Colonic mucosa (tissue), 4 donors: Measurements from ENCODE around the gene GALNS. TPM values are rescaled to one million over a fixed set of nuclear protein-coding genes. Genes with fewer than 3 reads are reported as not detected.

ENCODE experiments used
- DNase-seq: peaks from one replicate; pipeline ENCODE4 v3.0.0-alpha.2; 2020
- H3K27ac ChIP-seq: fragments of 200-600 bp; one replicate; pipeline ENCODE4 v1.8.0; 2021
- H3K27me3 ChIP-seq: fragments of 200-600 bp; one replicate; pipeline ENCODE4 v1.8.0; 2021
- H3K36me3 ChIP-seq: fragments of 200-600 bp; one replicate; pipeline ENCODE4 v1.8.0; 2021
- H3K4me1 ChIP-seq: fragments of 200-600 bp; one replicate; pipeline ENCODE4 v1.8.0; 2021; ENCODE audit warnings: mild to moderate bottlenecking
- H3K4me3 ChIP-seq: fragments of 200-600 bp; one replicate; pipeline ENCODE4 v1.8.0; 2021
- H3K9ac ChIP-seq, 2 donors: one replicate each; pipeline ENCODE4 v1.7.0; 2013; ENCODE audit warnings: control low read depth in 2 of 2, low read depth in 2 of 2, low read length in 2 of 2
- H3K9me3 ChIP-seq: fragments of 200-600 bp; one replicate; pipeline ENCODE4 v1.8.0; 2021
- CTCF ChIP-seq: fragments of 200-600 bp; IDR thresholded peaks from one replicate; pipeline ENCODE4 v1.8.0; 2022; ENCODE audit warnings: antibody characterized with exemption, mild to moderate bottlenecking
- intact Hi-C: fragments of 100-400 bp; cut with DNase I; formaldehyde crosslinking; loops from one replicate; pipeline ENCODE4 v1.14.1; 2022
- total RNA-seq, 2 donors: library from RNA; stranded (reverse); fragmentation: NEBNext Ultra II Directional in 1 of 2; extraction: Animal tissue kit (Norgen Biotek cat#: 25700) in 1 of 2; gene quantifications; one replicate each; pipeline ENCODE4 v1.2.1, GENCODE V29; 2021
- donor health status: healthy.
- donor health status: DM: no; HTN: no; CAD: no.
- donor health status: DM: no; HTN: no; CAD: no.

The GALNS gene
- total RNA-seq, 2 donors from 2014 or later: 22.8 to 44.5 TPM

- no peak overlapping the region for H3K9ac ChIP-seq
- no peaks in the 10 kb centered on the region for H3K4me1 ChIP-seq
- intact Hi-C loops: no loop called here
- no peaks in the 10 kb centered on the region for H3K9me3 ChIP-seq
- no peaks in the 10 kb centered on the region for H3K36me3 ChIP-seq
- no peak for TF ChIP-seq CTCF
- no peak overlapping the region for H3K4me3 ChIP-seq
- H3K27me3 ChIP-seq: no peaks in the 10 kb centered on the region
- DNase-seq: no peak
- no peak overlapping the region for H3K27ac ChIP-seq
Measured at GRCh38 chr16:88841521-88842307, 15.0 kb downstream of the GALNS start.

- intact Hi-C loops: no loop called here
- H3K9ac ChIP-seq: no peak overlapping the region
- no peaks in the 10 kb centered on the region for H3K4me1 ChIP-seq
- no peak for DNase-seq
- H3K27ac ChIP-seq: no peak overlapping the region
- no peak overlapping the region for H3K4me3 ChIP-seq
- TF ChIP-seq CTCF: no peak
- no peaks in the 10 kb centered on the region for H3K27me3 ChIP-seq
- no peaks in the 10 kb centered on the region for H3K36me3 ChIP-seq
- no peaks in the 10 kb centered on the region for H3K9me3 ChIP-seq
Measured at GRCh38 chr16:88840600-88841215, 16.0 kb downstream of the GALNS start.

- no peak overlapping the region for H3K9ac ChIP-seq
- intact Hi-C loops: no loop called here
- no peak overlapping the region for H3K27ac ChIP-seq
- TF ChIP-seq CTCF: no peak
- H3K4me3 ChIP-seq: no peak overlapping the region
- H3K4me1 ChIP-seq: no peaks in the 10 kb centered on the region
- no peaks in the 10 kb centered on the region for H3K9me3 ChIP-seq
- H3K27me3 ChIP-seq: no peaks in the 10 kb centered on the region
- no peak for DNase-seq
- H3K36me3 ChIP-seq: no peaks in the 10 kb centered on the region
Measured at GRCh38 chr16:88839745-88840599, 16.8 kb downstream of the GALNS start.

GRCh38 chr16:88839026-88839529, 17.7 kb downstream of the GALNS start:
- Histone ChIP-seq H3K36me3 (no peaks in the 10 kb centered on the region), H3K9ac (no peak overlapping the region), H3K4me3 (no peak overlapping the region), H3K27me3 (no peaks in the 10 kb centered on the region), H3K27ac (no peak overlapping the region), H3K4me1 (no peaks in the 10 kb centered on the region), H3K9me3 (no peaks in the 10 kb centered on the region)
- TF ChIP-seq CTCF: no peak
- intact Hi-C loops: no loop called here
- DNase-seq: no peak

- H3K4me3 ChIP-seq: no peak overlapping the region
- no peaks in the 10 kb centered on the region for H3K36me3 ChIP-seq
- DNase-seq: no peak
- H3K9ac ChIP-seq: no peak overlapping the region
- intact Hi-C loops: no loop called here
- H3K27me3 ChIP-seq: no peaks in the 10 kb centered on the region
- no peaks in the 10 kb centered on the region for H3K9me3 ChIP-seq
- no peak for TF ChIP-seq CTCF
- no peaks in the 10 kb centered on the region for H3K4me1 ChIP-seq
- no peak overlapping the region for H3K27ac ChIP-seq
Measured at GRCh38 chr16:88838566-88838965, 18.2 kb downstream of the GALNS start.
